GM23338 (cell line): ENCODE results near the gene XKR7.

Source experiments
- CREB1 ChIP-seq: fragments of 250-450 bp; sonication (Bioruptor Pico); IDR thresholded peaks from 2 replicates; pipeline ENCODE4 v1.5.0; 2020; ENCODE audit warnings: low read depth, mild to moderate bottlenecking, moderate library complexity
- EZH2 ChIP-seq: fragments of 200-600 bp; sonication (generic); IDR thresholded peaks from one replicate; pipeline ENCODE4 v1.8.0; 2017; ENCODE audit warnings: antibody characterized with exemption, mild to moderate bottlenecking, low read depth; ENCODE audit not compliant: unreplicated experiment
- EZH2phosphoT487 ChIP-seq: fragments of 200-600 bp; sonication (generic); IDR thresholded peaks from one replicate; pipeline ENCODE4 v1.8.1; 2018; ENCODE audit warnings: antibody characterized with exemption; ENCODE audit not compliant: unreplicated experiment
- JUNB ChIP-seq: IDR thresholded peaks from one replicate; pipeline ENCODE4 v1.6.1; 2016; ENCODE audit warnings: antibody characterized with exemption; ENCODE audit not compliant: unreplicated experiment
- NANOG ChIP-seq: IDR thresholded peaks from 2 replicates; pipeline ENCODE4 v1.6.1; 2016; ENCODE audit warnings: antibody characterized with exemption, borderline replicate concordance
- POLR2AphosphoS5 ChIP-seq: IDR thresholded peaks from 2 replicates; pipeline ENCODE4 v1.6.1; 2016; ENCODE audit warnings: antibody characterized with exemption, low read depth
- STAT1 ChIP-seq: IDR thresholded peaks from one replicate; pipeline ENCODE4 v1.6.1; 2016; ENCODE audit warnings: antibody characterized with exemption; ENCODE audit not compliant: unreplicated experiment
- ZNF114 ChIP-seq: fragments of 250-450 bp; sonication (Bioruptor Pico); IDR thresholded peaks from 2 replicates; pipeline ENCODE4 v1.5.0; 2020; ENCODE audit warnings: mild to moderate bottlenecking, moderate library complexity
- ZNF331 ChIP-seq: fragments of 250-450 bp; sonication (Bioruptor Pico); IDR thresholded peaks from 2 replicates; pipeline ENCODE4 v1.5.0; 2020; ENCODE audit warnings: low read depth, mild to moderate bottlenecking, moderate library complexity
- TF ChIP-seq, protein P1 (sequence below), 2 experiments: fragments of 200-600 bp in 1 of 2; sonication (generic) in 1 of 2; conservative IDR thresholded peaks; 2 replicates each; pipeline versions ENCODE4 v1.5.1 to v1.6.1; 2016 to 2017; ENCODE audit warnings: antibody characterized with exemption in 2 of 2, low read depth in 2 of 2, mild to moderate bottlenecking in 2 of 2, moderate library complexity in 1 of 2
- TF ChIP-seq, protein P2 (sequence below): IDR thresholded peaks from one replicate; pipeline ENCODE4 v1.6.1; 2018; ENCODE audit warnings: antibody characterized with exemption; ENCODE audit not compliant: unreplicated experiment
- TF ChIP-seq, protein P3 (sequence below): IDR thresholded peaks from 2 replicates; pipeline ENCODE4 v1.6.1; 2016; ENCODE audit warnings: antibody characterized with exemption

DNA sequence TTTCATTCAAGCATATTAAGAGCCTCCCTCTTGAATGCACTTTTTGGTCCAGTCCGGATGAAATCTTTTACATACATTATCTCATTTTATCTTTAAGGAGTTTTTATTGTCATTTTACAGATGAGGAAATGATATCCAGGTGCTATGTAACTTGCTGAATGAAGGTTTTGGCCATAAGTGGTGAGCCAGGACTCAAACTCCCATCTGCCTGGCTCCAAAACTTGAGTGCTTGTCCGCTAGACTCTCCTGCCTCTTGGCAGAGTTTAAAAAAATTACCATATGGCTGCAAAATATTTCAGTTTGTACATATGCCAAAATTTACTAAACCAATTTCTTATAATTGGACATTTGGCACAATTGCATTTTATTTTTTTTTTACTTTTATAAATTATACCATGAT lies 28.3 kb upstream of the XKR7 start:
- TF ChIP-seq, protein P1, sequence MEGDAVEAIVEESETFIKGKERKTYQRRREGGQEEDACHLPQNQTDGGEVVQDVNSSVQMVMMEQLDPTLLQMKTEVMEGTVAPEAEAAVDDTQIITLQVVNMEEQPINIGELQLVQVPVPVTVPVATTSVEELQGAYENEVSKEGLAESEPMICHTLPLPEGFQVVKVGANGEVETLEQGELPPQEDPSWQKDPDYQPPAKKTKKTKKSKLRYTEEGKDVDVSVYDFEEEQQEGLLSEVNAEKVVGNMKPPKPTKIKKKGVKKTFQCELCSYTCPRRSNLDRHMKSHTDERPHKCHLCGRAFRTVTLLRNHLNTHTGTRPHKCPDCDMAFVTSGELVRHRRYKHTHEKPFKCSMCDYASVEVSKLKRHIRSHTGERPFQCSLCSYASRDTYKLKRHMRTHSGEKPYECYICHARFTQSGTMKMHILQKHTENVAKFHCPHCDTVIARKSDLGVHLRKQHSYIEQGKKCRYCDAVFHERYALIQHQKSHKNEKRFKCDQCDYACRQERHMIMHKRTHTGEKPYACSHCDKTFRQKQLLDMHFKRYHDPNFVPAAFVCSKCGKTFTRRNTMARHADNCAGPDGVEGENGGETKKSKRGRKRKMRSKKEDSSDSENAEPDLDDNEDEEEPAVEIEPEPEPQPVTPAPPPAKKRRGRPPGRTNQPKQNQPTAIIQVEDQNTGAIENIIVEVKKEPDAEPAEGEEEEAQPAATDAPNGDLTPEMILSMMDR (conservative IDR thresholded peaks at IDR 0.05; ENCODE audit: low read depth in 2 of 2), result no peak
- TF ChIP-seq EZH2phosphoT487 (no peak), ZNF114 (CRISPR knock-in tag) (no peak), NANOG (no peak), POLR2AphosphoS5 (no peak), EZH2 (no peak), CREB1 (CRISPR knock-in tag) (no peak), STAT1 (no peak), JUNB (no peak), ZNF331 (CRISPR knock-in tag) (no peak)
- TF ChIP-seq, protein P2, sequence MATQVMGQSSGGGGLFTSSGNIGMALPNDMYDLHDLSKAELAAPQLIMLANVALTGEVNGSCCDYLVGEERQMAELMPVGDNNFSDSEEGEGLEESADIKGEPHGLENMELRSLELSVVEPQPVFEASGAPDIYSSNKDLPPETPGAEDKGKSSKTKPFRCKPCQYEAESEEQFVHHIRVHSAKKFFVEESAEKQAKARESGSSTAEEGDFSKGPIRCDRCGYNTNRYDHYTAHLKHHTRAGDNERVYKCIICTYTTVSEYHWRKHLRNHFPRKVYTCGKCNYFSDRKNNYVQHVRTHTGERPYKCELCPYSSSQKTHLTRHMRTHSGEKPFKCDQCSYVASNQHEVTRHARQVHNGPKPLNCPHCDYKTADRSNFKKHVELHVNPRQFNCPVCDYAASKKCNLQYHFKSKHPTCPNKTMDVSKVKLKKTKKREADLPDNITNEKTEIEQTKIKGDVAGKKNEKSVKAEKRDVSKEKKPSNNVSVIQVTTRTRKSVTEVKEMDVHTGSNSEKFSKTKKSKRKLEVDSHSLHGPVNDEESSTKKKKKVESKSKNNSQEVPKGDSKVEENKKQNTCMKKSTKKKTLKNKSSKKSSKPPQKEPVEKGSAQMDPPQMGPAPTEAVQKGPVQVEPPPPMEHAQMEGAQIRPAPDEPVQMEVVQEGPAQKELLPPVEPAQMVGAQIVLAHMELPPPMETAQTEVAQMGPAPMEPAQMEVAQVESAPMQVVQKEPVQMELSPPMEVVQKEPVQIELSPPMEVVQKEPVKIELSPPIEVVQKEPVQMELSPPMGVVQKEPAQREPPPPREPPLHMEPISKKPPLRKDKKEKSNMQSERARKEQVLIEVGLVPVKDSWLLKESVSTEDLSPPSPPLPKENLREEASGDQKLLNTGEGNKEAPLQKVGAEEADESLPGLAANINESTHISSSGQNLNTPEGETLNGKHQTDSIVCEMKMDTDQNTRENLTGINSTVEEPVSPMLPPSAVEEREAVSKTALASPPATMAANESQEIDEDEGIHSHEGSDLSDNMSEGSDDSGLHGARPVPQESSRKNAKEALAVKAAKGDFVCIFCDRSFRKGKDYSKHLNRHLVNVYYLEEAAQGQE, result no peak
- TF ChIP-seq, protein P3, sequence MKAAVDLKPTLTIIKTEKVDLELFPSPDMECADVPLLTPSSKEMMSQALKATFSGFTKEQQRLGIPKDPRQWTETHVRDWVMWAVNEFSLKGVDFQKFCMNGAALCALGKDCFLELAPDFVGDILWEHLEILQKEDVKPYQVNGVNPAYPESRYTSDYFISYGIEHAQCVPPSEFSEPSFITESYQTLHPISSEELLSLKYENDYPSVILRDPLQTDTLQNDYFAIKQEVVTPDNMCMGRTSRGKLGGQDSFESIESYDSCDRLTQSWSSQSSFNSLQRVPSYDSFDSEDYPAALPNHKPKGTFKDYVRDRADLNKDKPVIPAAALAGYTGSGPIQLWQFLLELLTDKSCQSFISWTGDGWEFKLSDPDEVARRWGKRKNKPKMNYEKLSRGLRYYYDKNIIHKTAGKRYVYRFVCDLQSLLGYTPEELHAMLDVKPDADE, result no peak
